NB4 (cell line): ENCODE results near the gene CDH13.
A peak's percentile ranks its signal among the peaks of the same experiment; 100 is the strongest.

Source experiments
- DNase-seq: peaks from one replicate; pipeline ENCODE4 v3.0.0; 2010; ENCODE audit warnings: low read depth
- H3K4me3 ChIP-seq: one replicate; pipeline ENCODE4 v1.5.1; 2011; ENCODE audit warnings: mild to moderate bottlenecking, low read depth, low read length, moderate library complexity
- CTCF ChIP-seq: IDR thresholded peaks from one replicate; pipeline ENCODE4 v1.5.1; 2012; ENCODE audit warnings: low read depth, low read length
- MAX ChIP-seq: IDR thresholded peaks from 2 replicates; pipeline ENCODE4 v1.6.1; 2011; ENCODE audit warnings: low read depth, low read length
- MYC ChIP-seq: IDR thresholded peaks from 2 replicates; pipeline ENCODE4 v1.6.1; 2011; ENCODE audit warnings: low read depth, low read length
- POLR2A ChIP-seq: IDR thresholded peaks from 2 replicates; pipeline ENCODE4 v1.6.1; 2011; ENCODE audit warnings: mild to moderate bottlenecking; ENCODE audit not compliant: insufficient read length; ENCODE audit errors: extremely low read depth

CDH13 gene

GRCh38 chr16:83549316-83550182, 922.8 kb downstream of the CDH13 start:
- no peak for DNase-seq
- TF ChIP-seq CTCF: no peak
- no peak for TF ChIP-seq MAX
- H3K4me3 ChIP-seq: no peak overlapping the region

GRCh38 chr16:83550183-83550569, 923.4 kb downstream of the CDH13 start:
- DNase-seq: peak; percentile 4
- no peak overlapping the region for H3K4me3 ChIP-seq
- no peak for TF ChIP-seq CTCF
- no peak for TF ChIP-seq MYC
- TF ChIP-seq MAX: no peak
- TF ChIP-seq POLR2A: no peak

GRCh38 chr16:83552228-83552627, 925.5 kb downstream of the CDH13 start:
- peak; percentile 13 for DNase-seq
- no peak for TF ChIP-seq MYC
- TF ChIP-seq POLR2A: no peak
- TF ChIP-seq MAX: no peak
- TF ChIP-seq CTCF: no peak
- no peak overlapping the region for H3K4me3 ChIP-seq

- no peak for DNase-seq
- no peak for TF ChIP-seq MYC
- TF ChIP-seq CTCF: no peak
- no peak for TF ChIP-seq MAX
- TF ChIP-seq POLR2A: no peak
- no peak overlapping the region for H3K4me3 ChIP-seq
These were observed 926.2 kb downstream of the CDH13 start for GRCh38 chr16:83552930-83553329.

- H3K4me3 ChIP-seq: no peak overlapping the region
- no peak for DNase-seq
- TF ChIP-seq POLR2A (no peak), MAX (no peak), CTCF (no peak), MYC (no peak)
These were observed 927.3 kb downstream of the CDH13 start for GRCh38 chr16:83554096-83554495.

- no peak for TF ChIP-seq MYC
- TF ChIP-seq CTCF: no peak
- TF ChIP-seq POLR2A: no peak
- no peak for TF ChIP-seq MAX
- no peak for DNase-seq
- no peak overlapping the region for H3K4me3 ChIP-seq
These were observed 927.8 kb downstream of the CDH13 start for GRCh38 chr16:83554540-83554939.
